K562 (cell line): ENCODE results near the gene PBRM1. TPM values are rescaled to one million over a fixed set of nuclear protein-coding genes. Genes with fewer than 3 reads are reported as not detected.

Experiments used
- ATAC-seq: fragments of 200-7000 bp; cut with Tn5 transposase; 3 replicates; pipeline ENCODE4 v1.9.1; 2020; ENCODE audit warnings: moderate library complexity
- BruUV-seq: library from RNA; stranded (reverse); fragments of 400-500 nt; replicated peaks from 2 replicates; lab custom pipeline; 2021; lab: Mats Ljungman, UMichigan
- CTCF ChIA-PET: fragments of 300-600 bp; formaldehyde crosslinking; extraction: SDS; loops from one replicate; lab custom pipeline; 2021; ENCODE audit warnings: low intra/inter-chr PET ratio; lab: Yijun Ruan, JAX
- POLR2A ChIA-PET: fragments of 300-600, 350-650 bp; sonication (Branson Sonifier 250); formaldehyde crosslinking; extraction: SDS; loops from one replicate; lab custom pipeline; 2021; ENCODE audit warnings: antibody characterized with exemption, inconsistent platforms; lab: Yijun Ruan, JAX
- DNase-seq, 4 experiments: peaks; one replicate each; pipeline versions ENCODE4 v3.0.0 to v3.0.0-alpha.2; 2011 to 2018; ENCODE audit warnings: low spot score in 3 of 4, mixed read lengths in 3 of 4; ENCODE audit errors: extremely low read depth in 1 of 4
- FAIRE-seq: peaks from 2 replicates; lab custom pipeline; 2011; peaks lifted over from hg19 to GRCh38; lab: Jason Lieb, UNC
- H2AFZ ChIP-seq: 2 replicates; pipeline ENCODE4 v1.6.0; 2011; ENCODE audit warnings: low read depth, low read length, control low read depth, inconsistent platforms
- H3K27ac ChIP-seq: fragments of 200-600 bp; 3 replicates; pipeline ENCODE4 v1.8.0; 2011; ENCODE audit warnings: low read depth, mild to moderate bottlenecking, control low read depth, inconsistent platforms, low read length, moderate library complexity, mixed read lengths; ENCODE audit errors: extremely low read depth
- H3K27me3 ChIP-seq, 2 experiments: fragments of 300-600 bp in 1 of 2; 2 replicates in 1 of 2; 3 replicates in 1 of 2; pipeline versions ENCODE4 v1.6.0 to v1.8.0; 2011; ENCODE audit warnings: inconsistent platforms in 2 of 2, low read length in 2 of 2, mild to moderate bottlenecking in 1 of 2, mixed read lengths in 1 of 2, moderate library complexity in 1 of 2; ENCODE audit not compliant: control insufficient read depth in 2 of 2, insufficient read depth in 2 of 2
- H3K36me3 ChIP-seq: fragments of 300-600 bp; 3 replicates; pipeline ENCODE4 v1.8.0; 2011; ENCODE audit warnings: mild to moderate bottlenecking, low read length, inconsistent platforms; ENCODE audit not compliant: control insufficient read depth, insufficient read depth
- H3K4me1 ChIP-seq, 2 experiments: fragments of 200-600 bp in 1 of 2; replicated peaks in 1 of 2; 2 replicates in 1 of 2; 3 replicates in 1 of 2; pipeline versions ENCODE4 v1.5.1 to v1.8.0; 2011; ENCODE audit warnings: inconsistent platforms in 2 of 2, low read length in 2 of 2, mild to moderate bottlenecking in 1 of 2, mixed read lengths in 1 of 2, moderate library complexity in 1 of 2; ENCODE audit not compliant: control insufficient read depth in 2 of 2, insufficient read depth in 2 of 2
- H3K4me2 ChIP-seq: 2 replicates; pipeline ENCODE4 v1.6.1; 2011; ENCODE audit warnings: low read length, control low read depth, inconsistent platforms, mixed read lengths; ENCODE audit not compliant: insufficient read depth
- H3K4me3 ChIP-seq: fragments of 200-600 bp; sonication (generic), shearing (Covaris generic); 2 replicates; pipeline ENCODE4 v1.5.1; 2016; ENCODE audit warnings: control low read depth, inconsistent platforms
- H3K79me2 ChIP-seq: fragments of 200-600 bp; 3 replicates; pipeline ENCODE4 v1.8.0; 2011; ENCODE audit warnings: low read length, inconsistent platforms; ENCODE audit not compliant: control insufficient read depth, insufficient read depth
- H3K9ac ChIP-seq, 2 experiments: 2 replicates each; pipeline versions ENCODE4 v1.6.0 to v1.6.1; 2011; ENCODE audit warnings: low read depth in 2 of 2, low read length in 2 of 2, control low read depth in 1 of 2, inconsistent platforms in 1 of 2, mild to moderate bottlenecking in 1 of 2, mixed read lengths in 1 of 2; ENCODE audit not compliant: insufficient read depth in 1 of 2
- H3K9me1 ChIP-seq: one replicate; pipeline ENCODE4 v1.6.0; 2011; ENCODE audit warnings: inconsistent platforms, mild to moderate bottlenecking, low read length, moderate library complexity; ENCODE audit not compliant: control insufficient read depth, insufficient read depth
- H3K9me3 ChIP-seq: replicated peaks from 2 replicates; pipeline ENCODE4 v1.5.1; 2011; ENCODE audit warnings: low read depth, low read length, inconsistent platforms; ENCODE audit not compliant: control insufficient read depth, insufficient read depth
- H4K20me1 ChIP-seq: replicated peaks from 2 replicates; pipeline ENCODE4 v1.6.1; 2011; ENCODE audit warnings: low read length, inconsistent platforms, mixed read lengths; ENCODE audit not compliant: control insufficient read depth, insufficient read depth
- CXXC5 ChIP-seq: fragments of 250-450 bp; sonication (Bioruptor Pico); IDR thresholded peaks from 2 replicates; pipeline ENCODE4 v1.8.0; 2022; ENCODE audit warnings: inconsistent platforms, mild to moderate bottlenecking, moderate library complexity
- DNMT1 ChIP-seq: fragments of 450-650 bp; IDR thresholded peaks from 2 replicates; pipeline ENCODE4 v1.6.1; 2016; ENCODE audit warnings: antibody characterized with exemption, mild to moderate bottlenecking
- MAFK ChIP-seq: IDR thresholded peaks from 2 replicates; pipeline ENCODE4 v1.6.1; 2011; ENCODE audit warnings: low read length, improper control_type of control experiment
- MCM3 ChIP-seq: fragments of 450-650 bp; IDR thresholded peaks from 2 replicates; pipeline ENCODE4 v1.6.1; 2016
- MIER1 ChIP-seq: fragments of 450-650 bp; IDR thresholded peaks from 2 replicates; pipeline ENCODE4 v1.6.1; 2016; ENCODE audit warnings: antibody characterized with exemption, mild to moderate bottlenecking, low read depth
- NFE2 ChIP-seq: IDR thresholded peaks from 2 replicates; pipeline ENCODE4 v1.6.1; 2014; ENCODE audit warnings: antibody characterized with exemption, low read depth
- NFIC ChIP-seq: fragments of 450-650 bp; IDR thresholded peaks from 2 replicates; pipeline ENCODE4 v1.6.1; 2017; ENCODE audit warnings: mild to moderate bottlenecking, inconsistent platforms
- RAD21 ChIP-seq, 2 experiments: fragments of 250-450 bp in 1 of 2; fragments of 450-650 bp in 1 of 2; sonication (Bioruptor Pico) in 1 of 2; formaldehyde crosslinking in 1 of 2; IDR thresholded peaks in 1 of 2; conservative IDR thresholded peaks in 1 of 2; 2 replicates each; pipeline versions ENCODE4 v1.4.0 to v1.8.0; 2020 to 2022; ENCODE audit warnings: mild to moderate bottlenecking in 2 of 2, moderate library complexity in 1 of 2
- SMARCA5 ChIP-seq: fragments of 450-650 bp; IDR thresholded peaks from 2 replicates; pipeline ENCODE4 v1.6.1; 2016
- TEAD2 ChIP-seq: fragments of 450-650 bp; IDR thresholded peaks from 2 replicates; pipeline ENCODE4 v1.6.1; 2016; ENCODE audit warnings: missing genetic modification characterization, control low read depth, missing compliant biosample characterization
- ZEB2 ChIP-seq: fragments of 450-650 bp; IDR thresholded peaks from 2 replicates; pipeline ENCODE4 v1.6.1; 2016
- ZHX1 ChIP-seq: fragments of 150-350 bp; conservative IDR thresholded peaks from 2 replicates; pipeline ENCODE4 v1.6.1; 2014; ENCODE audit warnings: low read length
- ZNF445 ChIP-seq: fragments of 250-450 bp; sonication (Bioruptor Pico); IDR thresholded peaks from 2 replicates; pipeline ENCODE4 v1.4.0; 2020; ENCODE audit warnings: low read depth, mild to moderate bottlenecking, moderate library complexity
- WGBS: fragments of 100-300 bp; shearing (Covaris generic); methylation state at CpG from one replicate; pipeline ENCODE4 v1.1.6; 2016; ENCODE audit warnings: low coverage, mixed read lengths; ENCODE audit not compliant: insufficient coverage; ENCODE audit errors: missing lambda C conversion rate; 5-methylcytosine and 5-hydroxymethylcytosine counted together
- in situ Hi-C: fragments of 300-500 bp; cut with MboI; formaldehyde crosslinking; loops from 4 replicates; pipeline ENCODE4 v1.15.0; 2018; ENCODE audit warnings: inconsistent platforms, mixed read lengths
- intact Hi-C: fragments of 100-400 bp; cut with micrococcal nuclease; formaldehyde crosslinking; loops from 2 replicates; pipeline ENCODE4 v1.14.2; 2022
- polyA plus RNA-seq, 8 experiments: library from polyadenylated mRNA; depleted of rRNA in 4 of 8; stranded (reverse) in 5 of 8; unstranded in 3 of 8; fragments of >200 nt; fragmentation: Nextera tagmentation in 2 of 8; fragmentation: Illumina TruSeq in 1 of 8; extraction: Ambion mirVana in 2 of 8; extraction: Trizol in 1 of 8; gene quantifications; 2 replicates each; pipeline versions ENCODE4 v1.2.1 to v1.2.3, GENCODE V29; 2011 to 2014; ENCODE audit warnings: inconsistent platforms in 1 of 8, missing spikeins in 1 of 8
- total RNA-seq, 7 experiments: library from RNA; depleted of rRNA in 6 of 7; stranded (reverse); fragments of >200 nt in 6 of 7; fragmentation: Illumina TruSeq in 2 of 7; extraction: Trizol in 2 of 7; gene quantifications; 2 replicates each; pipeline versions ENCODE4 v1.2.1 to v1.2.3, GENCODE V29; 2011 to 2021; ENCODE audit warnings: low replicate concordance in 1 of 7
- TF ChIP-seq, protein P1 (sequence below): fragments of 150-350 bp; IDR thresholded peaks from 2 replicates; pipeline ENCODE4 v1.6.1; 2014; ENCODE audit warnings: low read depth, mild to moderate bottlenecking, low read length, borderline replicate concordance
- TF ChIP-seq, protein P2 (sequence below): sonication (generic); formaldehyde crosslinking; IDR thresholded peaks from 2 replicates; pipeline ENCODE4 v1.8.0; 2022; ENCODE audit warnings: mild to moderate bottlenecking, missing genetic modification reagents

PBRM1 gene
- total and polyA plus RNA-seq, 9 of the 15 experiments (the other 6 are each of a cell fraction or from before 2014, with no cell fraction given), result 3.9 to 31.8 (median 19.0) TPM

- ATAC-seq, result peak; percentile 39; the same call in 1 of the 3 replicates
- CTCF ChIA-PET, result no interaction called here
- TF ChIP-seq, protein P1, sequence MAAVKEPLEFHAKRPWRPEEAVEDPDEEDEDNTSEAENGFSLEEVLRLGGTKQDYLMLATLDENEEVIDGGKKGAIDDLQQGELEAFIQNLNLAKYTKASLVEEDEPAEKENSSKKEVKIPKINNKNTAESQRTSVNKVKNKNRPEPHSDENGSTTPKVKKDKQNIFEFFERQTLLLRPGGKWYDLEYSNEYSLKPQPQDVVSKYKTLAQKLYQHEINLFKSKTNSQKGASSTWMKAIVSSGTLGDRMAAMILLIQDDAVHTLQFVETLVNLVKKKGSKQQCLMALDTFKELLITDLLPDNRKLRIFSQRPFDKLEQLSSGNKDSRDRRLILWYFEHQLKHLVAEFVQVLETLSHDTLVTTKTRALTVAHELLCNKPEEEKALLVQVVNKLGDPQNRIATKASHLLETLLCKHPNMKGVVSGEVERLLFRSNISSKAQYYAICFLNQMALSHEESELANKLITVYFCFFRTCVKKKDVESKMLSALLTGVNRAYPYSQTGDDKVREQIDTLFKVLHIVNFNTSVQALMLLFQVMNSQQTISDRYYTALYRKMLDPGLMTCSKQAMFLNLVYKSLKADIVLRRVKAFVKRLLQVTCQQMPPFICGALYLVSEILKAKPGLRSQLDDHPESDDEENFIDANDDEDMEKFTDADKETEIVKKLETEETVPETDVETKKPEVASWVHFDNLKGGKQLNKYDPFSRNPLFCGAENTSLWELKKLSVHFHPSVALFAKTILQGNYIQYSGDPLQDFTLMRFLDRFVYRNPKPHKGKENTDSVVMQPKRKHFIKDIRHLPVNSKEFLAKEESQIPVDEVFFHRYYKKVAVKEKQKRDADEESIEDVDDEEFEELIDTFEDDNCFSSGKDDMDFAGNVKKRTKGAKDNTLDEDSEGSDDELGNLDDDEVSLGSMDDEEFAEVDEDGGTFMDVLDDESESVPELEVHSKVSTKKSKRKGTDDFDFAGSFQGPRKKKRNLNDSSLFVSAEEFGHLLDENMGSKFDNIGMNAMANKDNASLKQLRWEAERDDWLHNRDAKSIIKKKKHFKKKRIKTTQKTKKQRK, result no peak
- TF ChIP-seq ZNF445 (CRISPR knock-in tag) (no peak), MIER1 (no peak), NFIC (peak; percentile 72), SMARCA5 (no peak), ZEB2 (0 out of 2 replicates have a peak, but pooled peaks have one; percentile 18), CXXC5 (CRISPR knock-in tag) (no peak), DNMT1 (no peak), RAD21 (CRISPR knock-in tag; conservative IDR thresholded peaks at IDR 0.05 in 1 of 2, IDR thresholded peaks at IDR 0.05 in 1 of 2) (no peak), NFE2 (peak; percentile 82), TEAD2 (tag) (no peak), MCM3 (no peak), MAFK (peak; percentile 36; the same call in 1 of the 2 replicates), ZHX1 (no peak)
- TF ChIP-seq, protein P2, sequence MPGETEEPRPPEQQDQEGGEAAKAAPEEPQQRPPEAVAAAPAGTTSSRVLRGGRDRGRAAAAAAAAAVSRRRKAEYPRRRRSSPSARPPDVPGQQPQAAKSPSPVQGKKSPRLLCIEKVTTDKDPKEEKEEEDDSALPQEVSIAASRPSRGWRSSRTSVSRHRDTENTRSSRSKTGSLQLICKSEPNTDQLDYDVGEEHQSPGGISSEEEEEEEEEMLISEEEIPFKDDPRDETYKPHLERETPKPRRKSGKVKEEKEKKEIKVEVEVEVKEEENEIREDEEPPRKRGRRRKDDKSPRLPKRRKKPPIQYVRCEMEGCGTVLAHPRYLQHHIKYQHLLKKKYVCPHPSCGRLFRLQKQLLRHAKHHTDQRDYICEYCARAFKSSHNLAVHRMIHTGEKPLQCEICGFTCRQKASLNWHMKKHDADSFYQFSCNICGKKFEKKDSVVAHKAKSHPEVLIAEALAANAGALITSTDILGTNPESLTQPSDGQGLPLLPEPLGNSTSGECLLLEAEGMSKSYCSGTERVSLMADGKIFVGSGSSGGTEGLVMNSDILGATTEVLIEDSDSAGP (CRISPR knock-in tag), result no peak
These were observed 79.2 kb downstream of the PBRM1 start for GRCh38 chr3:52606373-52607085.

More at GRCh38 chr3:52606373-52607085, 79.2 kb downstream of the PBRM1 start:
- BruUV-seq, result no TSS peak
- peaks cover 55% of the 10 kb centered on the region for H3K36me3 ChIP-seq
- no peak overlapping the region for H3K27ac ChIP-seq
- in situ Hi-C loops (no loop called here), intact Hi-C loops (no loop called here)
- H4K20me1 ChIP-seq, result no peaks in the 10 kb centered on the region
- H3K9me3 ChIP-seq, result no peaks in the 10 kb centered on the region
- no peak overlapping the region for H3K4me2 ChIP-seq
- peaks cover 0 to 3% of the 10 kb centered on the region in 2 experiments; a peak in 2 of 5 replicates for H3K4me1 ChIP-seq
- POLR2A ChIA-PET, result interaction anchor here (0.6 kb wide), 1 partner anchor 20 kb away, joined by 4 read pairs; no protein-coding TSS in a partner anchor
- H3K79me2 ChIP-seq, result no peaks in the 10 kb centered on the region
- no peak overlapping the region for H2AFZ ChIP-seq
- H3K27me3 ChIP-seq, result no peaks in the 10 kb centered on the region
- DNase-seq (peak in 3 of 4 experiments; percentile 5 to 27 (median 14)), FAIRE-seq (no peak)
- H3K9me1 ChIP-seq, result no peaks in the 10 kb centered on the region
- H3K4me3 ChIP-seq, result no peak overlapping the region
- 84% methylated on average over 5 of the region's 5 CpGs for WGBS
- H3K9ac ChIP-seq, result no peak overlapping the region
